HS-27A (cell line): ENCODE measurements around the gene CIDEB.

Experiments used
- DNase-seq: peaks from one replicate; pipeline ENCODE4 v3.0.0-alpha.2; 2012; ENCODE audit warnings: low read depth, missing footprints

CIDEB gene

GRCh38 chr14:24269910-24270536 lies 37.8 kb downstream of the CIDEB start:
- DNase-seq = no peak

- no peak for DNase-seq
Measured at GRCh38 chr14:24269368-24269767, 38.4 kb downstream of the CIDEB start.

GRCh38 chr14:24268225-24268624 lies 39.6 kb downstream of the CIDEB start:
- DNase-seq = no peak

DNA sequence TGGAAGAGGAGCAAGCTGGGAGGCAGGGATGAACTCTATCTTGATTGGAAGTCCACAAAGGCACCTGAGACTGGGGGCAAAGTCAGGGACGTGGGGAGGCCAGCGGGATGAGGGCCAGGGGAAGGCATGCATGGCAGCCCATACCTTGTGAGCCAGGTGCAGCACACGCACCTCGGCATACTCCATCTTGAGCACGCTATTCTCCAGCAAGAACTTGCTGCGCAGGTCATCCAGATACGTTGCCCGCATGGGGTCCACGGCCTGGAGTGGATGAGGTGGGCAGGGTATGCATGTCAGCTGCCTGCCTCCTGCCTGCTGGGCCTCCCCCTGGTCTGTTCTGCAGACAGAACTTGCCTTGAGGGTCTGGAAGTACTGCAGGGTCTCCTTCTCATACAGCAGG lies 40.3 kb downstream of the CIDEB start:
- no peak for DNase-seq

DNA sequence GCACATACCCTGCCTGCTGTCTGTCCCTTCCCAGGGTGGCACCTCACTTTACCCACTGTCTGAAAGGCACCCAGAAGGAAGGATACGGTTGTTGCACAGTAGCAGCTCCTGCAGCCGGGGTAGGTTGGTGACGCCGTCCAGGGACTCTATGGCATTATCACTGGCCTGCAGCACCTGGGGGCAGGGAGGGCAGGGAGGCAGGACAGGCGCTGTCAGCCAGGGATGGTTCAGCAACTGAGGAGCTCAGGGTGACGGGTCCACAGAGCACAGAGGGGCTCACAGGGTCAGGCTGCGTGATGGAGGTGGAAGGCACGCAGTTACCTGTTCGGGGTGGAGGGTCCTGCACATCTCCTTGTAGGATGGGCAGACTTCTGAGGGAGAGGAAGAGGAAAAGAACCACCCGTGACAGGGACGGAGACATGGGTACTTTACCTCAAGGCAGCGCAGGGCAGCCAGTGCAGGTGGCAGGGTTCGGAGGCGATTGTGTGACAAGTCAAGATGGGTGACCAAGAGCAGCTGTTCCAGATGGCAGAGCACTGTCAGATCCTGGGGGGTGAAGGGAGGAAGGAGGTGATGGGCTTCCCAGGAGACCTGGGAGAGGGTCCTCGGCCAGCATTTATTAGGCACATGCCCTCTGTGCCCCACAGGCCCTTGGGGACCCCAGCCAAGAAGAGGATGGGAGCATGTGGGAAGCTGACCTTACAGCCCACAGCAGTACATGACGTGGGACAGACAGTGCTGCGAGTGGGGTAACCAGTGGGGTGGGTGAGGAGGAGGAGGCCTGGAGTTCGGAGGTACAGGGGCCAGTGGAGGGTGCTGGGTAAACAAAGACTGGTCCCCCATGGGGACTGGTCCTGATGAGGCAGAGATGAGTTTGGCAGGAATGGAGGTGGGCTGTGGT lies 41.2 kb downstream of the CIDEB start:
- no peak for DNase-seq

DNA sequence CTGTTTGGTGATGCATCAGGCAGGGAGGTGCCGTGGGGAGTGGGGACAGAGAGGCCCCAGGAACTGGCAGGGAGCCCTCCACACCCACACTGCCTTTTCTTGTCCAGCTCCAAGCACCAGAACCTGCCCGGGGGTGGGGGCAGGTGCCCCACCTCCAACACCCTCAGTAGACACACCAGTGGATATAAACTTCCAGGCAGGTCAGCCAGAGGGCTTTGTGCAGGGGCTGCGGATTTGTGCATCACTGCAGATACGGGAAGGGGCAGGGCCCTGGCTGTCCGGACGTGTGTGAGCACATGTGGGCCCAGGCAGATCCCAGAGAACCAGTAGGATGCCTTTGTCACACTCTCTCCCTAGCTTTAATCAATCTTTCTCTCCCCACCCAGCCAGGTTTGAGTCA lies 43.5 kb downstream of the CIDEB start:
- DNase-seq = no peak

- no peak for DNase-seq
Measured at GRCh38 chr14:24263848-24264247, 43.9 kb downstream of the CIDEB start.

DNA sequence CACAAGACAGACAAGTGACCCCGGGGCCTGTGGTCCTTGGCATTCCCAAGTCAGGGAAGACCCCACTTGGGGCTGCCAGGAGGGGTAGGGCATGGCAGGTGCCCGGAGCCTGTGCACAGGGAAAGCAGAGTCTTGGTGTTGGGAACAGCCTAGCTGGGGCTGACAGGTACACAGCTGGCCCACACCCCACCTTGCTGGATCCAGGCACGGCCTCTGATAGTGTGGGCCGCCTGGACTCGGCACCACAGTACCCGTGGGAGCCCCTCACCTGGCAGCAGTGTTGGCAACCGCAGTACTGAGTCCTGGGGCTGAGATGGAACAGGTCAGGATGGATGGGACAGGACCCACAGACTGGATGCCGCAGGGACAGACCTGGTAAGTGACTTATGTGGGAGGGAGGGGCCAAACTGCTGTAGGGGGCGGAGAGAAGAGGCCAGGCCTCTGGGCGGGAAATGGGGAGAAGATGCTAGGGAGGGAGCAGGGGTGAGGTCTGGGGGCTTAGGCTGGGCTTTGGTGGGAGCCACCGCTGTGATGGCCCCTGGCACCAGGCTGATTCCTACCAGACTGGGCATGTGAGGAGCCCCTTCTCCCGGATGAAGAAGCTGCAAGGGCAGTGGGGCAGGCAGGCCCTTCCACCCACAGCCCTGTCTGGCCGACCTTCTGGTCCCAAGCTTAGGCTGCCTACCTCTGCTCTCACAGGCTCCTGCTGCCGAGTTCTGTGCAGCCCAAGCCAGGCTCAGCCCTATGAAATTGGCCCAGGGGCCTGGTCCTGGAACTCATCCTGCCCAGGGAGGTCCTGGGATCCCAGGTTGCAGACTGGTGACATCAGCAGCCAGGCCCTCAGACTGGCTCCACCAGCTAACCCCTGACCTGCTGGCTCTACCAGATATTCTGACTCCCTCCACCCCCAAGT lies 44.7 kb downstream of the CIDEB start, which contains the start of gene TGM1:
TGM1 (minus strand) TSS at position 357 of the 913 bp plus-strand sequence. CDS start 825 bp downstream, outside the sequence.
- DNase-seq = no peak

GRCh38 chr14:24261969-24262327 lies 45.8 kb downstream of the CIDEB start:
- no peak for DNase-seq

GRCh38 chr14:24261256-24261968 lies 46.4 kb downstream of the CIDEB start:
- no peak for DNase-seq

DNA sequence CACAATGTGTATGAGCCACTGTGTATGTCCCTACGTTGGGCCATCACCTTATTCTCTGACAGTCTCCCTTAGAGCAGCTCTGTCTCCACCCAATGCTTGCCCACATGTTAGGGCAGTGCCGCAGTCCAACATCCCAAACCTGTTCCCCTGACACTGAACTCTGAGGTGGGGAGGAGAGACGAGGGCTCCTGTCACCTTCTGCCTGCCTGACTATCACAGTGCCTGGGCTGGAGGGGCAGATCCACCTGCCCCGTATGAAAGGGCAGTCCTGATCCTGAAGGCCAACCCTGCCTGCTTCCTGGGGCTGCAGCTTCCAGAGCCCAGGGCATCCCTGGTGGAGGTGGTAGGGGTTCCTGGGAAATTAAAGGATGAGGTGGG lies 47.0 kb downstream of the CIDEB start:
- no peak for DNase-seq

DNA sequence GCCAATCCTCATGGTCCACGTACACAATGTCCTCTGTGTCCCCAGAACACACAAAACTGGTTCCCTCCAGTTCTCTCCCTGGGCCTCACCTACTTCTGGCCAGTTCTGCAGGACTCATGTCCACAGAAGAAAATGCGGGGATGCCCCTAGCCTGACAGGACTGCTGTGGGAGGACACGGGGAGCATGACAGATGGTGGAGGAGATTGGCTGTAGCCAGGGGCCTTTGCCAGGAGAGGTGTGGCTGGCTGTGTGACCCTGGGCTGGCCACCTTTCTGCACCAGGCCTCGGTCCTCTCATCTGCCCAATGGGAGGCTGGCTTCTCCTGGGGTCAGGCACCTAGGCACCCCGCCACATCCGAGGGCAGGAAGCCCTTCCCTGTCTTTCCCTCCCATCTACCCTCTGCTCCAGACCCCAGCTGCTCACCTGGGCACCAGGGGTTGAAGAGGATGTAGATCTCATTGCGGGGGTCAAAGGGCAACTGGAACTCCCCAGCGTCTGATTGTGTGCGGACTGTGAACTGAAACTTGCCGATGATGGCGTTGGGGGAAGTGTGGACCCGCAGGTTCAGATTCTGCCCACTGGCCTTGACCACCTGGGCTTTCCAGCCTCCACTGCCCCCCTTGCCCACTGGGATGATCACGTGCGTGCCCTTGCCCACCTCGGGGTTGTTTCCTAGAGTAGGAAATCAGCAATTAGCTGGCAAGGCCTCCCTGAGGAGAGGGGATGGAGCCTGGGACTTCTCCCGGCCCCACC lies 47.6 kb downstream of the CIDEB start:
- DNase-seq = no peak

DNA sequence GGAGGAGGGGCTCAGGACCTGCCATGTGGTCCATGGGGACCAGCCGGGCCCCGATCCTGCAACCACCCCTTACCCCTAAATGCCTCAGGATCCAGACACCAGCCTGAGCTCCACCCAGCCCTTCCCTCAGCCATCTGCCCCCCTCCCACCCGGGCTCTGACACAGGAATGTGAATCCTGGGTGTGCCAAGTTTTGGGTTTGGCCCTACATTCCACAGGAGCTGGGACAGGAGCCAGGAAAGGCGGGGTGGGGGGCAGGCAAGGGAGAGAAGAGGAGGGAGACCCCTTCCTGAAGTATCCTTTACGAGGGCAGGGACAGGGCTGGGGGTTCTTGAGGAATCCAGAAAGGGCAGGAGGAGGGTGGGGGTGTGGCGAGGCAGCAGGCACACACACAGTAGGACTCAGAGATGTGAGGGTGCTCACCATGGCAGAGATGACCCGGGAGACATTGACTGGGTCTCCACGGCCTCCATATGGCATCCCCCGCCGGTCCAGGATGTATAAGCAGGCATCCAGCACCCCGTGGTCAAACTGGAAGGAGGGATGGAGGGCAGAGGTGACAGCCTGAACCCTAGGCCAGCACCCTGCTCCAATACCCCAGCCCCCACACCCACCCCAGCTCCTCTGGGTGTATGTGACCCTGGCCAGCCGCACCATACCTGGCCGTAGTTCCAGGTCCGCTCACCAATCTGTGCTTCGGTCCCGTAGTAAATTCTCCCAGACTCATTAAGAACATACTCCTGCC lies 48.3 kb downstream of the CIDEB start:
- peak; percentile 77 for DNase-seq

DNA sequence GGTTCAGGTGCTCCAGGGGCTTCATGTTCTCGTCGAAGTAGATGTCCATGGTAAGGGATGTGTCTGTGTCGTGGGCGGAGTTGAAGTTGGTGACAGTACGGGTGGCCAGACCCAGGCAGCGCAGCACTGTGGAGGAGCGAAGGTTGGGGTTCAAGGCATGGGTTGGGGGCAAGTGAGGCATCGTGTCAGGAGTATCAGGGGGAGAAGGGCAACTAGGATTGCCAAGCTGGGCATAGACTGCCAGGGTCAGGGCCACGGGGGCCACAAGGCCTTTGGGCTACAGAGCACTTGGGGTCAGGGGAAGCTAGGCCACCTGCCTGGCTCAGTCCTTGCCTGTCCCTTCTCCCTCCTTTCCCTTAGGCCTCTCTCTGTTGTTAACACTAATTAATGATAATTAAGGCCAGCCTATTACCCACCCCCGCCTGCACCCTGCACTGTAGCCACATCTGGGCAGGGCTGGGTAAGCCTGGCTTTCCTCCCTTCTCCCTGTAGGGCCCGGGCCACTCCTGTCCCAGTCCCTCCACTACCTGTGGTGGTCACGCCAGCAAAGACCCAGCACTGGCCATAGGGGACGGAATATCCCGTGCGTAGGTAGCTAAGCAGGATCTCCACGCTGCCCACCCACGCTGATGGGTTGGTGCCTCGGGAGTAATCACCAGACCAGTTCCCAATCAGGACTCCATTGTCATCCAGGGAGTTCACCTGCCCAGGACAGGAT lies 49.1 kb downstream of the CIDEB start:
- no peak for DNase-seq

DNA sequence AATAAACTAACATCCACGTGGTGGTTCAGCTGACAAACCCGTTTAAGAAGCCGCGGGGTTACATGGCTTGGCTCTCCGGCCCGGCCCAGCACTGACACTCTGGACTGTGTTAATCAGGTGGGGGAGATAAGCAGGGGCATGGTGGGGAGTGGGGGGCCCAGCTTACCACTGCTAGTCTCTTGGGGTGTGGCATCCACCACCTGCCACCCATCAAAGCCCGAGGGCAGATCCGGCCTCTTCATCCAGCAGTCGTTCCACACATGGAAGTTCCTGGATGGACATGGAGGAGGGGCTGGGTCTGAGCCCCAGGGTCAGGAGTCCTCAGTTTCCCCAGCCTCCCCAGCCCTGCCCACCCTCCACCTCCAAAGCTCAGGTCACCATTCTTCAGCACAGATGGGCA lies 49.7 kb downstream of the CIDEB start:
- DNase-seq = no peak

DNA sequence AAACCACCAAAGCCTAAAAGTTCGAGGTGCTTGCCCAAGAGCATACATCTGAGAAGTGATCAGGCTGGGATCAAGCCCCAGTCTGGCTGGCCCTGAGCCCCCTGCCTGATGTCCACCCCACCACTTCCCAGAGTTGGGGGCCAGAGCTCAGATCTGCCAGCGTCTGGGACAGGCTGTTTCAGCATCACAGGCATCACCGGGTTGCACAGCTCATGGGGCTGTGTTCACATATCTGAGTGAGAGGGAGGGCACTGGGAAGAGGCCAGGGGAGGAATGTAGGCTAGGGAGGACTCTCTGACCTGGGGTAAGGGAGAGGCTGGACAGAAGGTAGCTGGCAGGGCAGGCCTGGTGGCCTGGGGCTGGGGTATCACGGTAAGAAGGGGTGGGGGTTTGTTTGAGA lies 50.8 kb downstream of the CIDEB start:
- no peak for DNase-seq

DNA sequence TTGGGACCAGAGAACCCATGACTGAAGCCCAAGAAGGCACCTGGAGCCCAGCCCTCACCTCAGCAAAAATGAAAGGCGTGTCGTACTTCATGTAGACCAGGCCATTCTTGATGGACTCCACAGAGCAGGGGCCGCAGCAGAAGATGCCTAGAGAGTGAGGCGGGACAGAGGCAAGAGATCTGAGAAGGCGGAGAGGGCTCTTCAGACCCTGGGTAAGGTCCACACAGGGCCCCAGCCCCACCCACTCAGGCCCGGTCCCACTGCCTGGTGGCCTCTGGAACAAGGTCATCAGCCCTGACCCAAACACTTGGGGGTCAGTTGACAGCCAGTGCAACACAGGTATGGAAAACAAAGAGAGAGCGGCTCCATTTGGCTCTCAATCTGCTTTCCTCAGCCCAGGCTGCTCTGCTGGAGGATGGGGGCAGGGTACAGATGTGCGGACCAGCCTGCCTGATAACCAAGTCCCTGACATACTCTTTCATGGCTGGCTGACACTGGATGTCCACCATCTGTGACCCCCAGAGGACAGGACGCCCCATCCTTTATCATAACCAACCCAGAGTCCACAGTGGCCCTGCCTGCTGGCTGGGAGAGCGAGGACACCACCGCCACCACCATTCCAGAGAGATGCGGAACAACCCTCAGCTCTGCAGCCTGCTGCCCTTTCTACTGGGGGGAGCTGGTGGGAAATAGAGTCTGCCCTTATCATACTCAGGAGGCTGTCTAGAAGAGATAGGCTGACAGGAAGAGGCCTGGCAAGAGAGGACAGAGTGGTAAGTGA lies 51.7 kb downstream of the CIDEB start:
- DNase-seq = no peak

GRCh38 chr14:24255438-24255837 lies 52.3 kb downstream of the CIDEB start:
- DNase-seq = no peak
